Glutamatergic neuron (in vitro differentiated cells): ENCODE results near the gene RHOU. TPM values are rescaled to one million over a fixed set of nuclear protein-coding genes. Genes with fewer than 3 reads are reported as not detected.

Source experiments
- DNase-seq: peaks from one replicate; pipeline ENCODE4 v3.0.0; 2022
- H3K27ac Mint-ChIP-seq: one replicate; pipeline ENCODE4 v1.8.0; 2020; ENCODE audit warnings: mild to moderate bottlenecking, mixed read lengths, inconsistent platforms; ENCODE audit not compliant: unreplicated experiment
- H3K27me3 Mint-ChIP-seq: one replicate; pipeline ENCODE4 v1.8.0; 2020; ENCODE audit warnings: mild to moderate bottlenecking, moderate library complexity, mixed read lengths, inconsistent platforms; ENCODE audit not compliant: unreplicated experiment
- H3K36me3 Mint-ChIP-seq: one replicate; pipeline ENCODE4 v1.8.0; 2020; ENCODE audit warnings: mild to moderate bottlenecking, mixed read lengths, inconsistent platforms; ENCODE audit not compliant: unreplicated experiment
- H3K4me1 Mint-ChIP-seq: one replicate; pipeline ENCODE4 v1.8.0; 2020; ENCODE audit warnings: mild to moderate bottlenecking, low read depth, mixed read lengths, inconsistent platforms; ENCODE audit not compliant: unreplicated experiment
- H3K4me3 Mint-ChIP-seq: one replicate; pipeline ENCODE4 v1.8.0; 2020; ENCODE audit warnings: mild to moderate bottlenecking, mixed read lengths, inconsistent platforms; ENCODE audit not compliant: unreplicated experiment
- H3K9me3 Mint-ChIP-seq: one replicate; pipeline ENCODE4 v1.8.0; 2020; ENCODE audit warnings: mild to moderate bottlenecking, moderate library complexity, mixed read lengths, inconsistent platforms; ENCODE audit not compliant: unreplicated experiment
- total RNA-seq: library from RNA; stranded (reverse); fragmentation: NEBNext Ultra II Directional; extraction: Animal tissue kit (Norgen Biotek cat#: 25700); gene quantifications from one replicate; pipeline ENCODE4 v1.2.1, GENCODE V29; 2021; ENCODE audit not compliant: unreplicated experiment
- TF ChIP-seq, protein P1 (sequence below): fragments of 200-600 bp; sonication (generic); IDR thresholded peaks from one replicate; pipeline ENCODE4 v1.5.0; 2021; ENCODE audit not compliant: partially characterized antibody, unreplicated experiment

The RHOU gene
- total RNA-seq, 1 donor from 2014 or later: 79.7 TPM

DNA sequence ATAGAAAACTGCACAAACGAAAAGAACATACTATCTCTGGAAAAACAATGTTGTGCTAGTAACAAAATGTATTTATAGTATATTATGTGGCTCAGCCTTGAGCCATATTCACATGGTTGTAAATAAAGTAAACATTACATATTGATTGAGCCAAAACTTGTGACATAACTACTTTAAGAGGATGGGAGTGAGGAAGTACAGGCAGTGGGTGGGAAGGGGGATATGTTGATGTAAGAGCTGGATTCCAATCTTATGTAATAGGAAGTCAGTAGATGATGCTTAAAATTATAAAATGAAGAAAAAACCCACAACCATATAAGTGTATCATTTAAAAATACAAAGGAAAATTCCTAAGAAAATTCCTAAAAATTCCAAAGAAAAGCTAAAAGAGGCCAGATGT is 42.7 kb downstream of the RHOU start:
- no peak overlapping the region for H3K27ac Mint-ChIP-seq
- TF ChIP-seq, protein P1, sequence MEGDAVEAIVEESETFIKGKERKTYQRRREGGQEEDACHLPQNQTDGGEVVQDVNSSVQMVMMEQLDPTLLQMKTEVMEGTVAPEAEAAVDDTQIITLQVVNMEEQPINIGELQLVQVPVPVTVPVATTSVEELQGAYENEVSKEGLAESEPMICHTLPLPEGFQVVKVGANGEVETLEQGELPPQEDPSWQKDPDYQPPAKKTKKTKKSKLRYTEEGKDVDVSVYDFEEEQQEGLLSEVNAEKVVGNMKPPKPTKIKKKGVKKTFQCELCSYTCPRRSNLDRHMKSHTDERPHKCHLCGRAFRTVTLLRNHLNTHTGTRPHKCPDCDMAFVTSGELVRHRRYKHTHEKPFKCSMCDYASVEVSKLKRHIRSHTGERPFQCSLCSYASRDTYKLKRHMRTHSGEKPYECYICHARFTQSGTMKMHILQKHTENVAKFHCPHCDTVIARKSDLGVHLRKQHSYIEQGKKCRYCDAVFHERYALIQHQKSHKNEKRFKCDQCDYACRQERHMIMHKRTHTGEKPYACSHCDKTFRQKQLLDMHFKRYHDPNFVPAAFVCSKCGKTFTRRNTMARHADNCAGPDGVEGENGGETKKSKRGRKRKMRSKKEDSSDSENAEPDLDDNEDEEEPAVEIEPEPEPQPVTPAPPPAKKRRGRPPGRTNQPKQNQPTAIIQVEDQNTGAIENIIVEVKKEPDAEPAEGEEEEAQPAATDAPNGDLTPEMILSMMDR: no peak
- peaks cover 6% of the 10 kb centered on the region for H3K27me3 Mint-ChIP-seq
- no peaks in the 10 kb centered on the region for H3K36me3 Mint-ChIP-seq
- H3K4me3 Mint-ChIP-seq: no peak overlapping the region
- no peak for DNase-seq
- peaks cover 1% of the 10 kb centered on the region for H3K4me1 Mint-ChIP-seq
- H3K9me3 Mint-ChIP-seq: peaks cover 4% of the 10 kb centered on the region

DNA sequence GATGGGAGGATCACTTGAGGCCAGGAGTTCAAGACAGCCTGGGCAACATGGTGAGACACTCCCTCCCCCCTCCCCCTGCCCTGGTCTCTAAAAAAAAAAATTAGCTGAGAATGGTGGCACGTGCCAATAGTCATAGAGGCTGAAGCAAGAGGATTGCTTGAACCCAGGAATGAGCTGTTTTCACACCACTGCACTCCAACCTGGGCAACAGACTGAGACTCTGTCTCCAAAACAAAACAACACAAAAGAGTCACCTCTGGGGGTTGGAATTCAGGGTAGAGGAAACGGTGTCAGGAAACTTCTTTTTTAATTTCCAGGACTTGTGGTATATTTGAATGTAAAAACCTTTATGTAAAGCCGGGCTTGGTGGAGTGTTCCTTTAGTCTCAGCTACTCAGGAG is 43.2 kb downstream of the RHOU start:
- peaks cover 4% of the 10 kb centered on the region for H3K9me3 Mint-ChIP-seq
- H3K4me1 Mint-ChIP-seq: peaks cover 1% of the 10 kb centered on the region
- no peak overlapping the region for H3K4me3 Mint-ChIP-seq
- peaks cover 6% of the 10 kb centered on the region for H3K27me3 Mint-ChIP-seq
- no peak for DNase-seq
- TF ChIP-seq, protein P1: no peak
- H3K36me3 Mint-ChIP-seq: no peaks in the 10 kb centered on the region
- H3K27ac Mint-ChIP-seq: no peak overlapping the region

GRCh38 chr1:228778961-228779360 is 43.7 kb downstream of the RHOU start:
- Mint-ChIP-seq H3K36me3 (no peaks in the 10 kb centered on the region), H3K9me3 (peaks cover 4% of the 10 kb centered on the region), H3K4me1 (peaks cover 1% of the 10 kb centered on the region), H3K4me3 (no peak overlapping the region), H3K27me3 (peaks cover 6% of the 10 kb centered on the region), H3K27ac (no peak overlapping the region)
- DNase-seq: no peak
- TF ChIP-seq, protein P1: no peak

- TF ChIP-seq, protein P1: no peak
- Mint-ChIP-seq H3K36me3 (no peaks in the 10 kb centered on the region), H3K4me1 (peaks cover 1% of the 10 kb centered on the region), H3K9me3 (peaks cover 3% of the 10 kb centered on the region), H3K4me3 (no peak overlapping the region), H3K27me3 (peaks cover 2% of the 10 kb centered on the region), H3K27ac (no peak overlapping the region)
- peak; percentile 58 for DNase-seq
Observed at GRCh38 chr1:228781161-228781808, 46.0 kb downstream of the RHOU start.

GRCh38 chr1:228781809-228782661 is 46.8 kb downstream of the RHOU start:
- H3K27me3 Mint-ChIP-seq: peaks cover 2% of the 10 kb centered on the region
- H3K27ac Mint-ChIP-seq: no peak overlapping the region
- no peaks in the 10 kb centered on the region for H3K36me3 Mint-ChIP-seq
- H3K4me3 Mint-ChIP-seq: no peak overlapping the region
- peaks cover under 1% of the 10 kb centered on the region for H3K4me1 Mint-ChIP-seq
- TF ChIP-seq, protein P1: no peak
- DNase-seq: no peak
- H3K9me3 Mint-ChIP-seq: peaks cover 3% of the 10 kb centered on the region
